ENCODE measurements around the gene ARHGAP45.
A peak's percentile ranks its signal among the peaks of the same experiment; 100 is the strongest.
"Not testable (repeated sequence)": the region's sequence is repeated elsewhere in the genome, so short reads cannot be mapped to it uniquely, and the experiment has no call there.

Gene ARHGAP45

GRCh38 chr19:1066748-1067340 lies at the start of gene ARHGAP45:
Gene ARHGAP45 (plus strand): TSS chr19:1067167. CDS start chr19:1067406, 239 bp downstream.
- no peak for DNase-seq (ENCODE audit: low spot score)

GRCh38 chr19:1017906-1018305 lies 49.1 kb upstream of the ARHGAP45 start:
- DNase-seq (ENCODE audit: low spot score) = no peak

GRCh38 chr19:1018393-1018792 lies 48.6 kb upstream of the ARHGAP45 start:
- no peak for DNase-seq (ENCODE audit: low spot score)

- no peak for DNase-seq (ENCODE audit: low spot score)
Measured at GRCh38 chr19:1018932-1019615, 47.9 kb upstream of the ARHGAP45 start.

- DNase-seq (ENCODE audit: low spot score) = no peak
Measured at GRCh38 chr19:1019616-1019961, 47.4 kb upstream of the ARHGAP45 start.

- no peak for DNase-seq (ENCODE audit: low spot score)
Measured at GRCh38 chr19:1019980-1020867, 46.7 kb upstream of the ARHGAP45 start.

- DNase-seq (ENCODE audit: low spot score) = peak; percentile 99
Measured at GRCh38 chr19:1020868-1021425, 46.0 kb upstream of the ARHGAP45 start, which contains the start of gene TMEM259. Gene TMEM259 (minus strand): TSS chr19:1021123. CDS start chr19:1020996, 127 bp downstream.

- DNase-seq (ENCODE audit: low spot score) = not testable (repeated sequence)
Measured at GRCh38 chr19:1023883-1024188, 43.1 kb upstream of the ARHGAP45 start.

- not testable (repeated sequence) for DNase-seq (ENCODE audit: low spot score)
Measured at GRCh38 chr19:1025080-1025479, 41.9 kb upstream of the ARHGAP45 start.

GRCh38 chr19:1025960-1026782 lies 40.8 kb upstream of the ARHGAP45 start, which contains the start of gene CNN2:
Gene CNN2 (plus strand): TSS chr19:1026608. CDS start chr19:1026662, 54 bp downstream.
- peak; percentile 90 for DNase-seq (ENCODE audit: low spot score)

- no peak for DNase-seq (ENCODE audit: low spot score)
Measured at GRCh38 chr19:1026783-1027649, 40.0 kb upstream of the ARHGAP45 start.

- DNase-seq (ENCODE audit: low spot score) = no peak
Measured at GRCh38 chr19:1027650-1028061, 39.3 kb upstream of the ARHGAP45 start.

GRCh38 chr19:1028062-1028926 lies 38.7 kb upstream of the ARHGAP45 start:
- DNase-seq (ENCODE audit: low spot score) = peak; percentile 95

- no peak for DNase-seq (ENCODE audit: low spot score)
Measured at GRCh38 chr19:1032264-1032867, 34.6 kb upstream of the ARHGAP45 start.

GRCh38 chr19:1035998-1036621 lies 30.9 kb upstream of the ARHGAP45 start:
- DNase-seq (ENCODE audit: low spot score) = no peak

GRCh38 chr19:1037621-1038064 lies 29.3 kb upstream of the ARHGAP45 start:
- no peak for DNase-seq (ENCODE audit: low spot score)

- no peak for DNase-seq (ENCODE audit: low spot score)
Measured at GRCh38 chr19:1038978-1039645, 27.9 kb upstream of the ARHGAP45 start.
